DOHH2 (cell line): ENCODE results near the gene PLAAT1.

Experiments
- H3F3A ChIP-seq: fragments of 200-600 bp; sonication (generic), shearing (Covaris generic); 2 replicates; pipeline ENCODE4 v1.6.0; 2016; ENCODE audit warnings: antibody characterized with exemption, mild to moderate bottlenecking; ENCODE audit not compliant: control insufficient read depth, insufficient read depth
- H3K27ac ChIP-seq: fragments of 200-600 bp; sonication (generic); 2 replicates; pipeline ENCODE4 v1.5.1; 2014; ENCODE audit warnings: low read depth, mild to moderate bottlenecking, low read length, moderate library complexity
- H3K27me3 ChIP-seq: fragments of 200-600 bp; sonication (generic); 2 replicates; pipeline ENCODE4 v1.6.1; 2014; ENCODE audit warnings: mild to moderate bottlenecking, low read length, mixed read lengths; ENCODE audit not compliant: control insufficient read depth
- H3K36me3 ChIP-seq: fragments of 200-600 bp; sonication (generic); 2 replicates; pipeline ENCODE4 v1.6.1; 2014; ENCODE audit warnings: mild to moderate bottlenecking, low read length, moderate library complexity, mixed read lengths; ENCODE audit not compliant: control insufficient read depth
- H3K4me1 ChIP-seq: fragments of 200-600 bp; sonication (generic); 2 replicates; pipeline ENCODE4 v1.6.1; 2014; ENCODE audit warnings: mild to moderate bottlenecking, low read length, mixed read lengths; ENCODE audit not compliant: control insufficient read depth
- H3K4me2 ChIP-seq: fragments of 200-600 bp; sonication (generic); 2 replicates; pipeline ENCODE4 v1.6.0; 2014; ENCODE audit warnings: mild to moderate bottlenecking, low read length, moderate library complexity
- H3K4me3 ChIP-seq: fragments of 200-600 bp; sonication (generic); 2 replicates; pipeline ENCODE4 v1.5.1; 2014; ENCODE audit warnings: mild to moderate bottlenecking, low read length, mixed read lengths
- H3K79me2 ChIP-seq: fragments of 200-600 bp; sonication (generic); 2 replicates; pipeline ENCODE4 v1.6.1; 2014; ENCODE audit warnings: mild to moderate bottlenecking, low read length, mixed read lengths; ENCODE audit not compliant: control insufficient read depth
- H3K9me2 ChIP-seq: fragments of 200-600 bp; sonication (generic); replicated peaks from 2 replicates; pipeline ENCODE4 v1.6.1; 2014; ENCODE audit warnings: mild to moderate bottlenecking, low read length, mixed read lengths; ENCODE audit not compliant: control insufficient read depth
- H3K9me3 ChIP-seq: fragments of 200-600 bp; sonication (generic); 2 replicates; pipeline ENCODE4 v1.6.1; 2014; ENCODE audit warnings: antibody characterized with exemption, low read length, mixed read lengths; ENCODE audit not compliant: control insufficient read depth, insufficient read depth
- H4K20me1 ChIP-seq: fragments of 200-600 bp; sonication (generic); 2 replicates; pipeline ENCODE4 v1.6.0; 2014; ENCODE audit warnings: low read depth, mild to moderate bottlenecking, antibody characterized with exemption, low read length, moderate library complexity; ENCODE audit not compliant: control insufficient read depth, insufficient read depth
- CTCF ChIP-seq: fragments of 200-600 bp; sonication (generic); IDR thresholded peaks from one replicate; pipeline ENCODE4 v1.5.1; 2014; ENCODE audit warnings: antibody characterized with exemption, mild to moderate bottlenecking, low read depth, low read length; ENCODE audit not compliant: poor library complexity, severe bottlenecking
- EZH2phosphoT487 ChIP-seq: fragments of 200-600 bp; sonication (generic); IDR thresholded peaks from 2 replicates; pipeline ENCODE4 v1.6.1; 2017; ENCODE audit warnings: borderline replicate concordance, mild to moderate bottlenecking, antibody characterized with exemption, low read length, moderate library complexity, mixed read lengths

PLAAT1 gene

GRCh38 chr3:193225302-193226125, 15.5 kb upstream of the PLAAT1 start:
- Histone ChIP-seq H3F3A (no peaks in the 10 kb centered on the region), H3K36me3 (no peaks in the 10 kb centered on the region), H3K79me2 (no peaks in the 10 kb centered on the region), H3K4me2 (no peak overlapping the region), H3K4me1 (no peaks in the 10 kb centered on the region), H4K20me1 (no peaks in the 10 kb centered on the region), H3K27ac (no peak overlapping the region), H3K4me3 (no peak overlapping the region), H3K9me2 (no peaks in the 10 kb centered on the region), H3K27me3 (no peaks in the 10 kb centered on the region), H3K9me3 (no peaks in the 10 kb centered on the region)
- no peak for TF ChIP-seq EZH2phosphoT487
- TF ChIP-seq CTCF: no peak

GRCh38 chr3:193228206-193228605, 12.8 kb upstream of the PLAAT1 start:
- no peaks in the 10 kb centered on the region for H3K4me1 ChIP-seq
- TF ChIP-seq CTCF (no peak), EZH2phosphoT487 (no peak)
- H3K9me2 ChIP-seq: no peaks in the 10 kb centered on the region
- H3F3A ChIP-seq: no peaks in the 10 kb centered on the region
- no peaks in the 10 kb centered on the region for H3K27me3 ChIP-seq
- H3K79me2 ChIP-seq: no peaks in the 10 kb centered on the region
- H3K4me3 ChIP-seq: no peak overlapping the region
- no peak overlapping the region for H3K4me2 ChIP-seq
- no peaks in the 10 kb centered on the region for H3K36me3 ChIP-seq
- no peak overlapping the region for H3K27ac ChIP-seq
- H4K20me1 ChIP-seq: no peaks in the 10 kb centered on the region
- H3K9me3 ChIP-seq: no peaks in the 10 kb centered on the region

- Histone ChIP-seq H3K4me2 (no peak overlapping the region), H4K20me1 (no peaks in the 10 kb centered on the region), H3K79me2 (no peaks in the 10 kb centered on the region), H3K27me3 (no peaks in the 10 kb centered on the region), H3K36me3 (no peaks in the 10 kb centered on the region), H3K4me1 (no peaks in the 10 kb centered on the region), H3K27ac (no peak overlapping the region), H3K9me3 (no peaks in the 10 kb centered on the region), H3F3A (no peaks in the 10 kb centered on the region), H3K4me3 (no peak overlapping the region), H3K9me2 (no peaks in the 10 kb centered on the region)
- no peak for TF ChIP-seq CTCF
- TF ChIP-seq EZH2phosphoT487: no peak
Measured at GRCh38 chr3:193229851-193230420, 11.1 kb upstream of the PLAAT1 start.
